Stimulated activated CD8-positive, alpha-beta memory T cell treated with anti-CD3 and anti-CD28 coated beads, Interleukin-2, amount 100 ng/mL, for 48 hours (primary cell): ENCODE data around the gene GPR63.

Experiments used
- DNase-seq, 2 donors: peaks; one replicate each; pipeline ENCODE4 v3.0.0-alpha.2; 2020; ENCODE audit warnings: low read depth in 2 of 2

GPR63 gene

DNA sequence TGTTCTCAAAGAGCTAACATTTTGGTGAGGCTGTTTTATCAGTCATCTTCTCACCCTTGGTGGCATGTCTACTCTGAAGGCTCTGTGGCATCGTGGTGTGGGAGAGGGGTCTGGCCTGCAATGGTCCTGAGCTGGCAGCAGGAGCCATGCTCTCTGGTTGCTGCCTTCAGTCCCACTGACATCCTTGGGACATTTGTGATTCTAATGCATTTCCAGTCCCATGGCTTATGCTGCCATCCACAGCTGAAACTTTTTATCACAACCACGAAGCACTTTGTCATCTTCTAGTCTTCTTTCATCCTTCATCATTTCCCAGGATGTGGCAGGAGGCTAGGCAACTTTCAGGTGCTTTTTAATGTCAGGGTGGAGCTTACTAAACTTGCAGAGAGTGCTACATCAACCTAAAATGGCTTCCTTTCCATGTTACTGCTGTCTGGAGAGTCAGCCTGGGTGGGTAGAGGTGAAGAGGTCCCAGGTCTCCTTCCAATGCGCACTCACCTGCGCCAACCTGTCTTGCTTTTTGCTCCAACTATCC is 77.1 kb downstream of the GPR63 start:
- DNase-seq = no peak

DNA sequence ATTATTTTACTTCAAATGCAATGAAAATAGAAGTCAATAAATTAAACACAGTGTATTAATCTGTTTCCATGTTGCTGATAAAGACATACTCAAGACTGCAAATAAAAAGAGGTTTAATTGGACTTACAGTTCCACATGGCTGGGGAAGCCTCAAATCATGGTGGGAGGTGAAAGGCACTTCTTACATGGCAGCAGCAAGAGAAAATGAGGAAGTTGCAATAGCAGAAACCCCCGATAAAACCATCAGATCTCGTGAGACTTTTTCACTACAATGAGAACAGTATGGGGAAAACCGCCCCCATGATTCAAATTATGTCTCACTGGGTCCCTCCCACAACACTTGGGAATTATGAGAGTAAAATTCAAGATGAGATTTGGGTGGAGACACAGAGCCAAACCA is 82.2 kb downstream of the GPR63 start:
- DNase-seq = no peak

DNA sequence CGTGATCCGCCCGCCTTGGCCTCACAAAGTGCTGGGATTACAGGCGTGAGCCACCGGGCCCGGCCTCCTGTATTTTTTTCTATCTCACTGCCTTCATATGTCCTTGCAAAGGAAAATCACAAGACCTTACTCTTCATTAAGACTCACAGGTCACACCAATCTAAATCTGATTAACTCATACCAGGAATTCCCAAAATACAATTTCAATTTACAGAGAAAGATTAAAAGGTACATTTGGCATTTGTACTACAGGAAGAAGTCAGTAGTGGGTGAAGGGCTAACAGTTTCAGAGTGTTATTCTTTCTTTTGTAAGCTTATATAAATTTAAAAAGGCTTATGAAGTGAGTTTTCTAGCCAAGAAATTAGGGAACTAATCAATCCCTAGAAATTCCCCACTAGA is 87.4 kb downstream of the GPR63 start:
- DNase-seq = no peak
